Measurements from ENCODE around the gene KRT28.
"Not testable (repeated sequence)": the region's sequence is repeated elsewhere in the genome, so short reads cannot be mapped to it uniquely, and the experiment has no call there.

The KRT28 gene

GRCh38 chr17:40782450-40782849 lies 17.3 kb downstream of the KRT28 start, which contains the start of gene KRT27:
Gene KRT27 (minus strand): TSS chr17:40782550. CDS start chr17:40782493, 57 bp downstream.
- no peak for DNase-seq

GRCh38 chr17:40779181-40779909 lies 20.4 kb downstream of the KRT28 start:
- DNase-seq = no peak

GRCh38 chr17:40778461-40778860 lies 21.3 kb downstream of the KRT28 start:
- DNase-seq = no peak

DNA sequence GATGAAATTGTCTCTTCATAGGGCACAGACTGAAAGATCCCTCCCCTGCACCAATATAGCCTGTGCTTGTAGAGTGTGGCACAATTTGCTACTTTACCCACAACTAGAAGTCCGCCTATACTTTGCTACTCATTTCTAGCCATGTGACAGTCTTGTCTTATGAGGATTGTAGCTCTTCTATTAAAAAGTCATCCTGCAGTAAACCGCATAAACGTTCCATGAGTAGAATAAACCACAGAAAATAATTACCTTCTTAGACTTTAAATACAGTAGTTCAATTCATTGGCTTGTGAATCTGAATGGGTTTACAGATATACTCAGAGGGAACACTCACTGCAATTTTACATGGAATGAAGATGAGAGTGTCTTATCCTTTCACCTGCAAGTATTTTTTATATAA lies 21.8 kb downstream of the KRT28 start:
- DNase-seq = no peak

GRCh38 chr17:40777459-40777858 lies 22.3 kb downstream of the KRT28 start:
- no peak for DNase-seq

GRCh38 chr17:40775945-40776344 lies 23.8 kb downstream of the KRT28 start:
- no peak for DNase-seq

DNA sequence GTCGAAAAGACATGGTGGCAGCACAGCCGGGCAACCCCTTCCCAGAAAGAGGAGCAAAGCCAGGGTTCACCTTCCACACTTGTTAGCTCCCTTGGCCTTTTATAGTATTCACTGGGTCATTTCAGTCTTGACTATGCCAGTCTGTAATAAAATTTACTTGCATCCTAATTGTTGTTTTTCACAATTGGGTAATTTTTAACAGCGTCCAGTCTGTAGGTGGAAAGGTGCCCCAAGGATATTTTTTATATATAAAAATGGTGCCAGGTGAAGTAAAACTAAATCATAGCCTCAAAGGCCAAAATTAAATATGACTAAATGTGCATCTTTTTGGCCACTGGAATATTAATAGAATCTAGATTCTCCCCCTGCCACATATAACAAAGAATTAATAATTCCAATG lies 27.7 kb downstream of the KRT28 start, which contains the start of gene KRT26:
TSS of gene KRT26 (minus strand) at position 101 of the 400 bp plus-strand sequence. CDS start at position 13, 88 bp downstream.
- DNase-seq = no peak

DNA sequence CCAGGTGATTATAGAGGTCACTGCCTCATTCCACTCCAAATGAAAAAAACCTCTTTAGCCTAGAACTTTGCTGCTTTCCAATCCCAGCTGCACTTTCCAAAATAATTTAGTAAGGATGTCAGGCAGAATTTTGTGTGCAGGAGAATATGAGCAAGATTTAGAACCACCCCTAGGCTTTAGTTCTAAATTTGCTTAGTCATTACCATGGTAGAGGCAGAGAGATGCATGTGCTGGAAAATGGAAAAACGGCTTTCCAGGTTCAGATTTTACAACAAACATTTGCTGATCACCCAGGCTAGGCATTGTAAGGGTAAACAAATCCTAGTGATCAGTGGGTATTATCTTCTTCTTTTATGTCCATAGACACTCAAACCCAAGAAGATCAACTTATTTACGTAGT lies 34.1 kb downstream of the KRT28 start:
- no peak for DNase-seq

- DNase-seq = no peak
Measured at GRCh38 chr17:40763752-40764151, 36.0 kb downstream of the KRT28 start.

GRCh38 chr17:40760105-40761016 lies 39.4 kb downstream of the KRT28 start:
- DNase-seq = no peak

DNA sequence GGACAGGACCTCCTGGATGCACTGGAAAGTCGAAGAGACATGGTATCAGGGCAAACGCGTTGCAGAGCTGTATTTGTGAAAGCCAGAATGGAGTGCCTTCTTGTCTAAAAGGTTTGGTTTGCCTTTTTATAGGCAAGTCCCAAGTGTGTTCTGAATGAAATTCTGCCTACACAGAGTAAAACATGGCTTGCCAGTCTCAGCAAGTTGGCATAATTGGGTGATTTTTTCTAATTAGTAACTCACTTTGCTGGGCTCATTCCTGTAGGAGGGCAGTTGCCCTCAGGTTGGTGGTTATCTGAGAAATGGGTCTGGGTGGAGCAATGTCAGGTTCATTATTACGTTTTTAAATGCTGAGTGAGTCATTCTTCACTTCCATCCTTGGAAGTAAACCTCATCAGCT lies 44.5 kb downstream of the KRT28 start, which contains the start of gene KRT25:
TSS of gene KRT25 (minus strand) at position 101 of the 400 bp plus-strand sequence. CDS start at position 41, 60 bp downstream.
- no peak for DNase-seq

DNA sequence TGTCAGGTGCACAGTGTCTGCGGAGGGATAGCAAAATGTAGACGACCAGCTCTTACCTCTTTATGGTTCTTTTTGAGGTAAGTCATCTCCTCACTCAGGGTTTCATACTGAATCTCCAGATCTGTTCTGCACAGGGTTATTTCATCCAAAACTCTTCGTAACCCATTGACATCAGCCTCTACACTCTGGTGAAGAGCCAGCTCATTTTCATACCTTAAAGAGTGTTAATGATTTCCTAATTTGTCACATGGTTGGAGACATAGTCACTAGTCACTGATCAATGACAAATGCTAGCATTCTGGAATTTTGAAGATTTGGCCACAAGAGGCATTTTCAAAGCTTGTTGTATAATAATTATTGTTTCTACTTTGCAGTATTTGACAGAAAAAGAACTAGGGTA lies 46.0 kb downstream of the KRT28 start:
- DNase-seq = no peak

DNA sequence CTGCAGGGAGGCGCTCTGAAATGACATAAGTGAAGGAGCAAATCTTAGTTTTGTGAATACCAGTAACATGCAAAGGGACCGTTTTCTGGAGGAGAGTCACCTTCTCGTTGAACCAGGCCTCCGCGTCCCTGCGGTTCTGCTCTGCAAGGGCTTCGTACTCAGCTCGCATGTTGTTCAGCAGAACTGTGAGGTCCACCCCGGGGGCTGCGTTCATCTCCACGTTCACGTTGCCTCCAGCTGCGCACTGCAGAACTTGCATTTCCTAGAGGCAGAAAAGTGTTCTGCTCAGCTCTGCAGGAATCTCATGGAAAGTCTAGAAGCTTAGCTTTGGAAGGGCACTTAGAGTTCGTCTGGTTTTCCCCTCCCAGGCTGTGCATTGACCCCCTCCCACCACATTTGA lies 48.7 kb downstream of the KRT28 start:
- no peak for DNase-seq

- no peak for DNase-seq
Measured at GRCh38 chr17:40750391-40750790, 49.4 kb downstream of the KRT28 start.

DNA sequence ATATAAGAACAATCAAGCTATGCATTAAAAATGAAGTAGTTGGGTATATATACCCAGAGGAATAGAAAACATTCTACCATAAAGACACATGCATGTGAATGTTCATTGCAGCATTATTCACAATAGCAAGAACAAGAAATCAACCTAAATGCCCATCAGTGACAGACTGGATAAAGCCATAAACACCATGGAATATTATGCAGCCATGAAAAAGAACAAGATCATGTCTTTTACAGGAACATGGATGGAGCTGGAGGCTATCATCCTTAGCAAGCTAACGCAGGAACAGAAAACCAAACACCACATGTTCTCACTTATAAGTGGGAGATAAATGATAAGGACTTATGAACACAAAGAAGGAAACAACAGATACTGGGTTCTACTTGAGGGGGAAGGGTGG lies 51.1 kb downstream of the KRT28 start:
- not testable (repeated sequence) for DNase-seq

Data from hypothalamus (tissue), 51 donors.